Trophoblast cell (in vitro differentiated cells and primary cell): Measurements from ENCODE around the gene UTP3.
A peak's percentile ranks its signal among the peaks of the same experiment; 100 is the strongest.
"Not testable (repeated sequence)": the region's sequence is repeated elsewhere in the genome, so short reads cannot be mapped to it uniquely, and the experiment has no call there.

Source experiments
- DNase-seq, 2 donors: peaks; one replicate each; pipeline ENCODE4 v3.0.0-alpha.2; 2016
- H2AFZ ChIP-seq: 2 replicates; pipeline ENCODE4 v1.6.1; 2013; ENCODE audit warnings: low read length, moderate library complexity, mild to moderate bottlenecking; ENCODE audit not compliant: insufficient read depth, poor library complexity
- H2AK5ac ChIP-seq: 2 replicates; pipeline ENCODE4 v1.6.1; 2013; ENCODE audit warnings: mild to moderate bottlenecking, low read length
- H2BK120ac ChIP-seq: 2 replicates; pipeline ENCODE4 v1.6.1; 2013; ENCODE audit warnings: low read length, mild to moderate bottlenecking, moderate library complexity; ENCODE audit not compliant: insufficient read depth, poor library complexity
- H2BK12ac ChIP-seq: 2 replicates; pipeline ENCODE4 v1.6.1; 2013; ENCODE audit warnings: mild to moderate bottlenecking, low read length, moderate library complexity
- H2BK5ac ChIP-seq: 2 replicates; pipeline ENCODE4 v1.6.1; 2013; ENCODE audit warnings: low read length, low read depth, moderate library complexity, mild to moderate bottlenecking; ENCODE audit not compliant: poor library complexity
- H3K14ac ChIP-seq: 2 replicates; pipeline ENCODE4 v1.6.1; 2013; ENCODE audit warnings: mild to moderate bottlenecking, low read length
- H3K18ac ChIP-seq: 2 replicates; pipeline ENCODE4 v1.6.1; 2013; ENCODE audit warnings: mild to moderate bottlenecking, low read length
- H3K23ac ChIP-seq: 2 replicates; pipeline ENCODE4 v1.6.1; 2013; ENCODE audit warnings: low read length
- H3K27ac ChIP-seq: 2 replicates; pipeline ENCODE4 v1.5.1; 2013; ENCODE audit warnings: low read depth, mild to moderate bottlenecking, inconsistent platforms, low read length, moderate library complexity
- H3K27me3 ChIP-seq: 2 replicates; pipeline ENCODE4 v1.6.1; 2013; ENCODE audit warnings: inconsistent platforms, mild to moderate bottlenecking, low read length, moderate library complexity; ENCODE audit not compliant: insufficient read depth
- H3K36me3 ChIP-seq, 2 experiments: 1 replicate in 1 of 2; 2 replicates in 1 of 2; pipeline ENCODE4 v1.6.1; 2013; ENCODE audit warnings: low read length in 2 of 2, mild to moderate bottlenecking in 2 of 2, moderate library complexity in 1 of 2; ENCODE audit not compliant: insufficient read depth in 2 of 2, control insufficient read depth in 1 of 2
- H3K4ac ChIP-seq: 2 replicates; pipeline ENCODE4 v1.6.1; 2013; ENCODE audit warnings: low read depth, mild to moderate bottlenecking, low read length, moderate library complexity
- H3K4me1 ChIP-seq, 2 experiments: 1 replicate in 1 of 2; 2 replicates in 1 of 2; pipeline ENCODE4 v1.6.1; 2013; ENCODE audit warnings: low read length in 2 of 2, mild to moderate bottlenecking in 2 of 2, moderate library complexity in 1 of 2; ENCODE audit not compliant: insufficient read depth in 2 of 2, control insufficient read depth in 1 of 2
- H3K4me2 ChIP-seq: 2 replicates; pipeline ENCODE4 v1.6.1; 2013; ENCODE audit warnings: inconsistent platforms, mild to moderate bottlenecking, low read length, moderate library complexity
- H3K4me3 ChIP-seq: 2 replicates; pipeline ENCODE4 v1.5.1; 2013; ENCODE audit warnings: mild to moderate bottlenecking, low read depth, low read length, inconsistent platforms
- H3K79me1 ChIP-seq: one replicate; pipeline ENCODE4 v1.6.1; 2013; ENCODE audit warnings: low read length
- H3K79me2 ChIP-seq: 2 replicates; pipeline ENCODE4 v1.6.1; 2013; ENCODE audit warnings: low read length, mild to moderate bottlenecking; ENCODE audit not compliant: control insufficient read depth, insufficient read depth, poor library complexity
- H3K9ac ChIP-seq: 2 replicates; pipeline ENCODE4 v1.6.1; 2013; ENCODE audit warnings: mild to moderate bottlenecking, low read length
- H3K9me3 ChIP-seq: 2 replicates; pipeline ENCODE4 v1.6.1; 2013; ENCODE audit warnings: low read depth, mild to moderate bottlenecking, control low read depth, inconsistent platforms, low read length; ENCODE audit not compliant: insufficient read depth
- H4K12ac ChIP-seq: 2 replicates; pipeline ENCODE4 v1.6.1; 2013; ENCODE audit warnings: low read depth, mild to moderate bottlenecking, low read length, moderate library complexity
- H4K8ac ChIP-seq: 2 replicates; pipeline ENCODE4 v1.6.1; 2013; ENCODE audit warnings: low read depth, mild to moderate bottlenecking, low read length, moderate library complexity
- H4K91ac ChIP-seq: one replicate; pipeline ENCODE4 v1.6.1; 2013; ENCODE audit warnings: low read depth, mild to moderate bottlenecking, low read length, moderate library complexity
- WGBS: extraction: QIAGEN DNeasy Blood & Tissue Kit; methylation state at CpG from one replicate; pipeline ENCODE4 v1.1.7; 2013; ENCODE audit warnings: missing lambda C conversion rate; ENCODE audit not compliant: insufficient read length, insufficient coverage; ENCODE audit errors: extremely low coverage; 5-methylcytosine and 5-hydroxymethylcytosine counted together

Gene UTP3

GRCh38 chr4:70732878-70733277 is 44.5 kb downstream of the UTP3 start:
- H3K27me3 ChIP-seq, H4K8ac ChIP-seq, H3K36me3 ChIP-seq, H3K4ac ChIP-seq, H2BK5ac ChIP-seq, H3K4me3 ChIP-seq, H3K9me3 ChIP-seq, H4K91ac ChIP-seq, H2BK12ac ChIP-seq, H3K27ac ChIP-seq, H4K12ac ChIP-seq, H3K4me2 ChIP-seq, H3K4me1 ChIP-seq, DNase-seq, H3K79me2 ChIP-seq, H3K23ac ChIP-seq, H3K18ac ChIP-seq, H2AK5ac ChIP-seq, H2BK120ac ChIP-seq, H3K14ac ChIP-seq, H3K79me1 ChIP-seq, H2AFZ ChIP-seq, H3K9ac ChIP-seq: not testable (repeated sequence)
- WGBS: no CpG with 5 or more reads among the region's 9 CpGs

GRCh38 chr4:70734168-70734954 is 46.0 kb downstream of the UTP3 start:
- no peaks in the 10 kb centered on the region for H3K4me1 ChIP-seq
- H3K4ac ChIP-seq: no peak overlapping the region
- H3K27me3 ChIP-seq: no peaks in the 10 kb centered on the region
- H3K79me2 ChIP-seq: no peaks in the 10 kb centered on the region
- no peak overlapping the region for H3K4me3 ChIP-seq
- H3K27ac ChIP-seq: no peak overlapping the region
- no peak overlapping the region for H3K4me2 ChIP-seq
- no peak overlapping the region for H2BK120ac ChIP-seq
- H3K9me3 ChIP-seq: no peaks in the 10 kb centered on the region
- no peak overlapping the region for H2AFZ ChIP-seq
- H3K18ac ChIP-seq: no peak overlapping the region
- DNase-seq: no peak
- H3K23ac ChIP-seq: no peak overlapping the region
- H2BK5ac ChIP-seq: no peak overlapping the region
- H4K91ac ChIP-seq: no peak overlapping the region
- no peaks in the 10 kb centered on the region for H3K79me1 ChIP-seq
- no peak overlapping the region for H3K9ac ChIP-seq
- no CpG with 5 or more reads among the region's 5 CpGs for WGBS
- H3K36me3 ChIP-seq: no peaks in the 10 kb centered on the region
- H3K14ac ChIP-seq: no peak overlapping the region
- no peak overlapping the region for H2AK5ac ChIP-seq
- H4K8ac ChIP-seq: no peak overlapping the region
- H4K12ac ChIP-seq: no peak overlapping the region
- H2BK12ac ChIP-seq: no peak overlapping the region

- no peak overlapping the region for H2BK12ac ChIP-seq
- no peak overlapping the region for H4K91ac ChIP-seq
- no peak overlapping the region for H2BK5ac ChIP-seq
- no peak overlapping the region for H3K9ac ChIP-seq
- no peaks in the 10 kb centered on the region for H3K4me1 ChIP-seq
- H2AFZ ChIP-seq: no peak overlapping the region
- H2BK120ac ChIP-seq: no peak overlapping the region
- H3K14ac ChIP-seq: no peak overlapping the region
- H3K23ac ChIP-seq: no peak overlapping the region
- H3K18ac ChIP-seq: no peak overlapping the region
- H3K27ac ChIP-seq: no peak overlapping the region
- no peak overlapping the region for H4K8ac ChIP-seq
- no CpG with 5 or more reads among the region's 3 CpGs for WGBS
- no peak overlapping the region for H3K4me2 ChIP-seq
- H3K79me1 ChIP-seq: no peaks in the 10 kb centered on the region
- H3K79me2 ChIP-seq: no peaks in the 10 kb centered on the region
- H4K12ac ChIP-seq: no peak overlapping the region
- no peak for DNase-seq
- no peak overlapping the region for H3K4ac ChIP-seq
- no peak overlapping the region for H2AK5ac ChIP-seq
- no peak overlapping the region for H3K4me3 ChIP-seq
- H3K9me3 ChIP-seq: no peaks in the 10 kb centered on the region
- no peaks in the 10 kb centered on the region for H3K27me3 ChIP-seq
- H3K36me3 ChIP-seq: no peaks in the 10 kb centered on the region
Measured at GRCh38 chr4:70734971-70735370, 46.6 kb downstream of the UTP3 start.

- DNase-seq: peak; percentile 28 to 31
- not testable (repeated sequence) for H3K18ac ChIP-seq, H2AFZ ChIP-seq, H2BK12ac ChIP-seq, H3K23ac ChIP-seq, H3K4ac ChIP-seq, H2BK120ac ChIP-seq, H2BK5ac ChIP-seq, H3K9ac ChIP-seq, H4K91ac ChIP-seq, H4K8ac ChIP-seq, H3K4me2 ChIP-seq, H3K27ac ChIP-seq, H2AK5ac ChIP-seq, H3K27me3 ChIP-seq, H4K12ac ChIP-seq, H3K79me2 ChIP-seq, H3K36me3 ChIP-seq, H3K4me1 ChIP-seq, H3K14ac ChIP-seq, H3K79me1 ChIP-seq, H3K4me3 ChIP-seq, H3K9me3 ChIP-seq
- whole genome bisulfite sequencing: no CpG with 5 or more reads among the region's 2 CpGs
Measured at GRCh38 chr4:70735915-70736314, 47.6 kb downstream of the UTP3 start.
